IPS DF 6.9 (cell line): ENCODE results near the gene OPCML.

Source experiments
- DNase-seq: peaks from one replicate; pipeline ENCODE4 v3.0.0-alpha.2; 2013; ENCODE audit warnings: low read depth, low spot score
- H3K27ac ChIP-seq: one replicate; pipeline ENCODE4 v1.5.1; 2013; ENCODE audit warnings: low read length, control low read depth
- H3K27me3 ChIP-seq: 2 replicates; pipeline ENCODE4 v1.6.1; 2013; ENCODE audit warnings: mild to moderate bottlenecking, low read length; ENCODE audit not compliant: control insufficient read depth, insufficient read depth
- H3K36me3 ChIP-seq: 2 replicates; pipeline ENCODE4 v1.6.1; 2013; ENCODE audit warnings: low read length; ENCODE audit not compliant: control insufficient read depth, insufficient read depth
- H3K4me1 ChIP-seq: 2 replicates; pipeline ENCODE4 v1.6.1; 2013; ENCODE audit warnings: low read length; ENCODE audit not compliant: control insufficient read depth, insufficient read depth
- H3K4me3 ChIP-seq: 2 replicates; pipeline ENCODE4 v1.5.1; 2013; ENCODE audit warnings: mild to moderate bottlenecking, low read length
- H3K9me3 ChIP-seq: 2 replicates; pipeline ENCODE4 v1.6.1; 2013; ENCODE audit warnings: low read length, inconsistent platforms; ENCODE audit not compliant: control insufficient read depth, insufficient read depth
- WGBS: extraction: QIAGEN DNeasy Blood & Tissue Kit; methylation state at CpG from one replicate; pipeline ENCODE4 v1.1.7; 2013; ENCODE audit warnings: mixed read lengths, missing lambda C conversion rate; ENCODE audit not compliant: insufficient read length, insufficient coverage; 5-methylcytosine and 5-hydroxymethylcytosine counted together

OPCML gene

DNA sequence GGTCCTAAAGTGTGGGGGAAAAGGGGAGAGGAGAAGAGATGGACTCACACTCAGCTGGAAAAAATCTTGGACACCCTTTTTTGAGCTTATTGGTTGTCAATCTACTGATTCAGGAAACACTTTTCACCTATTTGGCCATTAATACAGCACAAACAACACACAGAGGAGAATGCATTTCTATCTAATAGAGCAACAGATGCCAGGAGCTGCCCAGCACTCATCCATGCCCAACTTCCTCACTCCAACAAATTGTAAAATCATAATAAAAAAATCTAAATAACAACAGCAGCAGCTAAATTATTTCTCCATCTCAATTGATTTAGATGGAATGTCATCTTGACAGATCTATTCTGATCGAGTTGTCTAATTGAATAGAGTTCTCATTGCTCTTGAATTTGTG lies 628.2 kb downstream of the OPCML start:
- no peak for DNase-seq
- no peaks in the 10 kb centered on the region for H3K36me3 ChIP-seq
- no peak overlapping the region for H3K27ac ChIP-seq
- no peak overlapping the region for H3K4me3 ChIP-seq
- no peaks in the 10 kb centered on the region for H3K27me3 ChIP-seq
- peaks cover 3% of the 10 kb centered on the region; the same call in 1 of the 2 replicates for H3K4me1 ChIP-seq
- H3K9me3 ChIP-seq = no peaks in the 10 kb centered on the region
- no CpG with 5 or more reads among the region's 1 CpG for WGBS

DNA sequence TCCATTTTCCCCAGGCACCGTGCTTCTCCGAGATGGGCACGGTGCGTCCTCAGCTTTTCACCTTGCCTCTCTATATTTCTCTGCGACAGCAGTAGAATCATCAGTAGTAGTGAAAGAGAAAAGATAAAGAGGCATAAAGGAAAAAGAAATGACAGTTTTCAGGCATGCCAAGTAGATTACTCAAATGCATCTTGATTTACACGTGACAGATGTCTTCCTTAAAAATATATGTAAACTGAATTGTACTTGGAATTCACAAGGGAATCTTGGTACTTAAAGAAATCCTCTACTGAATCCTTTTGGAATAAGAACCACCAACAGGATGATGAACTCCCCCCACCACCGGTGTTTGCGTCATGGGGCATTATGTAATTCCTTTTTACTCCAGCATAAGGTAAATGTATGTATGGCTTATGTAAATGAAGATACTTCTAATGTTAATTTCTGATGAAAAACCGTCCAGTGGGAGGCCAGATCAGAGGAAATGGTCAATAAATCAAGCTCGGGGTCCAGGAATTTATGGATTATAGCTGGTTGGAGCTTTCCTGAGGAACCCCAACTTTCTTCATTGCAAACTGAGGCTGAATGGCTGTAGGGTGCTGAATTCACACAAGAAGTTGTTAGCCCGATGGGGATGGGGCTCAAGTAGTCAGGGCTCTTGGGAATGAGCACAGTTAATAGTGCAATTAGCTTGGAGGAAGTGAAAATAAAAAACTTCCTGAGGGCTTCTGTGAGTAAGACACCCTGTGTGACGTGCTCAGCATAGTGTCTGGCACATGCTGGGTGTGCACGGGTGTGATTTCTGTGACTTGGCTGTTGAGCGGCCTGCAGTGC lies 630.4 kb downstream of the OPCML start:
- WGBS = no CpG with 5 or more reads among the region's 14 CpGs
- Histone ChIP-seq H3K27ac (no peak overlapping the region), H3K4me3 (no peak overlapping the region), H3K4me1 (peaks cover 3% of the 10 kb centered on the region; the same call in 1 of the 2 replicates), H3K36me3 (no peaks in the 10 kb centered on the region), H3K27me3 (no peaks in the 10 kb centered on the region), H3K9me3 (no peaks in the 10 kb centered on the region)
- DNase-seq = no peak

DNA sequence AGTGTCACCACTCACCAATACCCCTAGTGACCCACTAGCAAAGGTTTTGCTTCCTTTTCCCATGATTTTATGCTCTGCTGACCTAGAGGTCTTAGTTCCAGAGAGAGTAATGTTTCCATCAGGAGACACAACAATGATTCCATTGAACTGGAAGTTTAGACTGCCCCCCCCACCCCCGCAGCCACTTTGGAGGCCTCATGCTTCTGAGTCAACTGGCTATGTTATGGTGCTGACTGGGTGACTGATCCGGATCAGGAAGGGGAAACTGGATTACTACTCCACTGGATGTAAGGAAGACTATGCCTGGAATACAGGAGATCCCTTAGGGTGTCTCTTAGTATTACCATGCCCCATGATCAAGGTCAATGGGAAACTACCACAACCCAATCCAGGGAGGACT lies 633.6 kb downstream of the OPCML start:
- Histone ChIP-seq H3K36me3 (no peaks in the 10 kb centered on the region), H3K9me3 (no peaks in the 10 kb centered on the region), H3K27me3 (no peaks in the 10 kb centered on the region), H3K4me1 (peaks cover 3% of the 10 kb centered on the region; the same call in 1 of the 2 replicates), H3K4me3 (no peak overlapping the region), H3K27ac (no peak overlapping the region)
- WGBS = no CpG with 5 or more reads among the region's 2 CpGs
- DNase-seq = no peak

DNA sequence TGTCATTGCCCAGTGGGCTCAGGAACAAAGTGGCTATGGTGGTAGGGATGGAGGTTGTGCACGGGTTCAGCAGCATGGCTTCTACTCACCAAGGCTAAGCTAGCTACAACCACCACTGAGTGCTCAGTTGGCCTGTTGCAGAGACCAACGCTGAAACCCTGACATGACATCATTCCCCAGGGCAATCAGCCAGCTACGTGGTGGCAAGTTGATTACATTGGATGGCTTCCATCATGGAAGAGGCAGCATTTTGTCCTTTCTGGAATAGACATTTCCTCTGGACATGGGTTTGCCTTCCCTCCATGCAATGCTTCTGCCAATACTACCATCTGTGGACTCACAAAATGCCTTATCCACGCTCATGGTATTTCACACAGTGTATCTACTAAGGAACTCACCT lies 634.3 kb downstream of the OPCML start:
- no peaks in the 10 kb centered on the region for H3K9me3 ChIP-seq
- H3K27ac ChIP-seq = no peak overlapping the region
- no peaks in the 10 kb centered on the region for H3K27me3 ChIP-seq
- H3K36me3 ChIP-seq = no peaks in the 10 kb centered on the region
- no peak overlapping the region for H3K4me3 ChIP-seq
- DNase-seq = no peak
- WGBS = no CpG with 5 or more reads among the region's 4 CpGs
- peaks cover 3% of the 10 kb centered on the region; the same call in 1 of the 2 replicates for H3K4me1 ChIP-seq

DNA sequence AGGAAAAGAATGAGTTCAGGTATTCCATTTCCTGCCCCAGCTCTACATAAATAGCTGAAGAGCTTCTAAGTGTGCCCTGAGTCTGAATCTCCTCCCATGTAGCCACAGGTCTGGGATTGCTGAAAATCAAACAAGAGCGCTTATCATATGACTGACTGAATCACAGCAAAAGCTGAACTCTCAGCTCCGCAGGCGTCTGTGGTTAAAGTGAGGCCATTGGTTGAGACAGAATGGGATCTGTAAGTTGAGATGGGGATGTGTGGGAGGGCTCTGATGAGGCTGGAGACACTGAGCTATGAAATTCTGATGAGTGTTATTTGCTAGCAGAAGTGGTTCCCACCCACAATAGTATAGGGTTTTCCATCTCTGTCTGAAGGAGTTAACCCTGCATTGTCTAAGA lies 637.0 kb downstream of the OPCML start:
- no peak overlapping the region for H3K27ac ChIP-seq
- WGBS = no CpG with 5 or more reads among the region's 3 CpGs
- H3K36me3 ChIP-seq = no peaks in the 10 kb centered on the region
- no peaks in the 10 kb centered on the region for H3K27me3 ChIP-seq
- H3K4me3 ChIP-seq = no peak overlapping the region
- no peaks in the 10 kb centered on the region for H3K4me1 ChIP-seq
- no peaks in the 10 kb centered on the region for H3K9me3 ChIP-seq
- no peak for DNase-seq

DNA sequence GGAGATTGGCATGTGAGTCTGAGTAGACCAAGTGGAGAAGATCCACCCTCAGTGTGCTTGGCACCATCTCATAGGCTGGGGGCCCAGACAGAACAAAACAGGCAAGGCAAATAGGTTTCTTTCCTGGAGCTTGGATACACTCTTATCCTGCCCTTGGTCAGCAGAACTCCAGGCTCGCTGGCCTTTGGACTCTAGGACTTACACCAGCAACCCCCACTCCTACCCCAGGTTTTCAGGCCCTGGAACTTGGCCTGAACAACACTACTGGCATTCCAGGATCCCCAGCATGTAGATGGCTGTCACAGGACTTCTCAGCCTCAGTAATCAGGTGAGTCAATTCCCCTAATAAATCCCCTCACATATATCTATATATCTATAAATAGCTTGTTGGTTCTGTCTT lies 637.7 kb downstream of the OPCML start:
- Histone ChIP-seq H3K9me3 (no peaks in the 10 kb centered on the region), H3K4me3 (no peak overlapping the region), H3K27ac (no peak overlapping the region), H3K27me3 (no peaks in the 10 kb centered on the region), H3K4me1 (no peaks in the 10 kb centered on the region), H3K36me3 (no peaks in the 10 kb centered on the region)
- no peak for DNase-seq
- WGBS = no CpG with 5 or more reads among the region's 1 CpG

DNA sequence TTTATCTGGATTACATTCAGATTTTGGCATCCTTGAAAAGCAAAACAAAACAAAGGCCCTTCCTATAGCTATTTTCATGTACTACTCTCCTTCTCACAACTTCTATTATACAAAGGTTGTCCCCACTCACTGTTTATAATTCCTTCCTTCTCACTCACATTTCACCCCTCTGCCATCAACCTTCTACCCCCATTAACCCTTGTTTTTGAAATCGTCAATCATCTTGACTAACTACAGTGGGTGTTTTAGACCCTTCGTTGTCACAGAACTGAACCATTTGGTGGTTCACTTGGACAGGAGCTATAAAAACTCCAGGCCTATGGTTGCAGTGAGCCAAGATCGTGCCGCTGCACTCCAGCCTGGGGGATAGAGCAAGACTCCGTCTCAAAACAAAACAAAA lies 639.4 kb downstream of the OPCML start:
- Histone ChIP-seq H3K4me1 (0 out of 2 replicates have a peak, but pooled peaks cover 2% of the 10 kb centered on the region), H3K9me3 (no peaks in the 10 kb centered on the region), H3K27ac (no peak overlapping the region), H3K36me3 (no peaks in the 10 kb centered on the region), H3K4me3 (no peak overlapping the region), H3K27me3 (no peaks in the 10 kb centered on the region)
- DNase-seq = no peak
- no CpG with 5 or more reads among the region's 5 CpGs for WGBS

DNA sequence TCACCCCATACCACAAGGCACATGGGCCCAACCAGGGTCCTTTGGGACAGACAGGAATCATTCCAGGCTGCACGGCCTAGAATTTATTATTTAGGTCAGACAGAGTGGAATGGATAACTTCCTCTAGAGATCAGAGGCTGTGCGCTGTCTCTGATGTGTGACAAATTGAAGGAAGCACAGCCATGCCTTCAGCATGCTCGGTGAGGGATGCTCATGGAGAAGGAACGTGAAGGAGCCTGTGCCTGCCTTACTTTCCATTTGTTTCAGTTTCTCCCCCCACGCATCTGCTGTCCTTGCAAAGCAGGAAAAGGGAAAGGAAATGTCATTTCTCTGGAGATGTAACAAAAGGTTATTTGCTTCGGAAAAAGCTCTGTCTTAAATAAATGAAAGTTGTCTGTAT lies 644.1 kb downstream of the OPCML start:
- DNase-seq = no peak
- H3K27ac ChIP-seq = no peak overlapping the region
- no peaks in the 10 kb centered on the region for H3K36me3 ChIP-seq
- H3K4me1 ChIP-seq = 0 out of 2 replicates have a peak, but pooled peaks cover 2% of the 10 kb centered on the region
- no peaks in the 10 kb centered on the region for H3K9me3 ChIP-seq
- no CpG with 5 or more reads among the region's 6 CpGs for WGBS
- H3K27me3 ChIP-seq = no peaks in the 10 kb centered on the region
- no peak overlapping the region for H3K4me3 ChIP-seq

DNA sequence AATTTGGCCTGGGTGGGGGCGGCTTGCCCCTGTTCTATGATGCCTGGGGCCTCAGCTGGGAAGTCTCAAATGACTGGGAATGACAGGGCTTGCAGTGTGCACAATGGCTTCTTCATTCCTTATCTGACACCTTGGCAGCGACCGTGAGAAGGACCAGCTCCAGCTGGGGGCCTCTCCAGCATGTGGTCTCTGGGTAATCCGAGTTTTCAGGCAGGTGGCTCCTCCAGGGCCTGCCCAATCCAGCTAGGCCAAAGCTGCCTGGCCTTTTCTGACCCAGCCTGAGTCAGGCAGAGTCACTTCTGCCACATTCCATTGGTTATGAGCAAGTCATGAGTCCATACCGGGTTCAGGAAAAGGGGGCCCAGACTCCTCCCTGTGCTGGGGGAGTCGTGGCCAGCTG lies 646.0 kb downstream of the OPCML start:
- peaks cover 4% of the 10 kb centered on the region; the same call in 1 of the 2 replicates for H3K4me1 ChIP-seq
- WGBS = no CpG with 5 or more reads among the region's 6 CpGs
- H3K27me3 ChIP-seq = no peaks in the 10 kb centered on the region
- no peaks in the 10 kb centered on the region for H3K36me3 ChIP-seq
- H3K4me3 ChIP-seq = no peak overlapping the region
- no peak for DNase-seq
- no peak overlapping the region for H3K27ac ChIP-seq
- no peaks in the 10 kb centered on the region for H3K9me3 ChIP-seq

DNA sequence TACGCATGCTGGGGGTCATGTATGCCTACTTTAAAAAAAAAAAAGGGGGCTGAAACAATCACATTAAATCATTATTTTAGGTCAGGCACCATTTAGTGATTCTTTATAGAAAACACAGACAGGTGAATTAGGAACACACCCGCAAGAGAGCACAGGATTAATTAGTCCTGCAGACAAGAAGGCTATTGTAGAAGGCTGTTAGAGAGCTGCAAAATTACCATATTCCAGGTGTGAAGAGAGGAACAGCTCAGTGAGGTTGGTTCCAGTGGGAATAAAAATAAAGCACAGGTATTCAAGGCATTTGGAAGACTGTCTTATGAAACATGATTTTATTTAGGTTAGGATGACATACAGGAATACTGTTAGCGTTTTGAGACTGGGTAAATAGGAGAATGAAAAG lies 649.1 kb downstream of the OPCML start:
- no CpG with 5 or more reads among the region's 3 CpGs for WGBS
- Histone ChIP-seq H3K4me3 (no peak overlapping the region), H3K27ac (no peak overlapping the region), H3K4me1 (peaks cover 3% of the 10 kb centered on the region), H3K36me3 (no peaks in the 10 kb centered on the region), H3K9me3 (no peaks in the 10 kb centered on the region), H3K27me3 (no peaks in the 10 kb centered on the region)
- DNase-seq = no peak

DNA sequence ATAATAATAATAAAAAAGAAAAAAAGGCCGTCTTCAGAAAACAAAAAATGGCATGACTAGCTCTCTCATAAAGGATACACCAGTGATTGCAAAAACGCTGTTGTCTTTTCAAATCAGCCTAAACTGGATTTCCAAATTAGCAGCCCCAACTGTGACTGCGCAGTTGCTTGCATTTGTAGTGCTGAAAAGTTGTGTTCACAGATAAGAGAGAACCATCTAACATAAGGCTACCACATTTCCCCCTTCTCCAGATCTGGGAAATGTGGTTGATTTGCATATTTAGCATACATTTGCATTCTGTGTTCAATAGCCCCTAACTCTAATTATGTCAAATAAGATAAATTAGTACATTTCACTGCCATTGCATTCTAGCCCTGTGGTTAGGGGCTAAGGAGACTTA lies 650.7 kb downstream of the OPCML start:
- no peaks in the 10 kb centered on the region for H3K36me3 ChIP-seq
- no peaks in the 10 kb centered on the region for H3K27me3 ChIP-seq
- H3K27ac ChIP-seq = no peak overlapping the region
- H3K4me1 ChIP-seq = peaks cover 3% of the 10 kb centered on the region
- no peak for DNase-seq
- H3K4me3 ChIP-seq = no peak overlapping the region
- no peaks in the 10 kb centered on the region for H3K9me3 ChIP-seq
- no CpG with 5 or more reads among the region's 3 CpGs for WGBS
